IMR-90 (cell line): ENCODE measurements around the gene TFDP2. TPM values are rescaled to one million over a fixed set of nuclear protein-coding genes. Genes with fewer than 3 reads are reported as not detected.
A peak's percentile ranks its signal among the peaks of the same experiment; 100 is the strongest.

ENCODE experiments used
- ATAC-seq: fragments of 200-7000 bp; cut with Tn5 transposase; 2 replicates; pipeline ENCODE4 v1.9.1; 2020; ENCODE audit warnings: low read depth, mild to moderate bottlenecking, moderate library complexity
- BruUV-seq: library from RNA; stranded (reverse); fragments of 400-500 nt; replicated peaks from 2 replicates; lab custom pipeline; 2021; lab: Mats Ljungman, UMichigan
- CTCF ChIA-PET: fragments of 300-600 bp; formaldehyde crosslinking; extraction: SDS; loops from one replicate; lab custom pipeline; 2021; ENCODE audit warnings: antibody characterized with exemption; lab: Yijun Ruan, JAX
- POLR2A ChIA-PET: fragments of 300-600 bp; sonication (Branson Sonifier 250); formaldehyde crosslinking; loops from one replicate; lab custom pipeline; 2022; ENCODE audit warnings: antibody characterized with exemption; ENCODE audit not compliant: unreplicated experiment; lab: Charles Lee
- DNase-seq: peaks from one replicate; pipeline ENCODE4 v3.0.0; 2013
- H2AFZ ChIP-seq: replicated peaks from 2 replicates; pipeline ENCODE3; 2013; ENCODE audit warnings: low read length, mild to moderate bottlenecking; ENCODE audit not compliant: poor library complexity
- H2AK5ac ChIP-seq: 2 replicates; pipeline ENCODE4 v1.6.1; 2013; ENCODE audit warnings: low read depth, low read length, inconsistent platforms
- H2AK9ac ChIP-seq: replicated peaks from 2 replicates; pipeline ENCODE3; 2013; ENCODE audit warnings: mild to moderate bottlenecking, low read depth, low read length, moderate library complexity; ENCODE audit not compliant: poor library complexity
- H2BK120ac ChIP-seq: 2 replicates; pipeline ENCODE4 v1.6.1; 2013; ENCODE audit warnings: low read depth, low read length, inconsistent platforms
- H2BK15ac ChIP-seq: 3 replicates; pipeline ENCODE4 v1.6.1; 2013; ENCODE audit warnings: low read depth, low read length, inconsistent platforms
- H2BK20ac ChIP-seq: 2 replicates; pipeline ENCODE4 v1.6.1; 2013; ENCODE audit warnings: low read depth, mild to moderate bottlenecking, inconsistent platforms, low read length, moderate library complexity
- H2BK5ac ChIP-seq: 2 replicates; pipeline ENCODE4 v1.6.1; 2013; ENCODE audit warnings: mild to moderate bottlenecking, low read depth, low read length, inconsistent platforms; ENCODE audit not compliant: poor library complexity, severe bottlenecking
- H3K14ac ChIP-seq: replicated peaks from 2 replicates; pipeline ENCODE4 v1.6.1; 2013; ENCODE audit warnings: low read depth, low read length, inconsistent platforms
- H3K18ac ChIP-seq: 2 replicates; pipeline ENCODE4 v1.6.1; 2013; ENCODE audit warnings: low read depth, low read length, control low read depth
- H3K23ac ChIP-seq: 2 replicates; pipeline ENCODE4 v1.6.1; 2013; ENCODE audit warnings: low read depth, low read length, inconsistent platforms
- H3K27ac ChIP-seq: 2 replicates; pipeline ENCODE4 v1.5.1; 2013; ENCODE audit warnings: mild to moderate bottlenecking, control low read depth, low read length; ENCODE audit not compliant: insufficient read depth
- H3K27me3 ChIP-seq: 2 replicates; pipeline ENCODE4 v1.6.1; 2013; ENCODE audit warnings: low read length; ENCODE audit not compliant: control insufficient read depth, insufficient read depth
- H3K36me3 ChIP-seq: 2 replicates; pipeline ENCODE4 v1.6.1; 2013; ENCODE audit warnings: low read length, mixed read lengths; ENCODE audit not compliant: control insufficient read depth, insufficient read depth
- H3K4ac ChIP-seq: 2 replicates; pipeline ENCODE4 v1.6.1; 2013; ENCODE audit warnings: low read depth, low read length, inconsistent platforms
- H3K4me1 ChIP-seq: 2 replicates; pipeline ENCODE4 v1.6.1; 2013; ENCODE audit warnings: low read length, mixed read lengths; ENCODE audit not compliant: control insufficient read depth, insufficient read depth
- H3K4me2 ChIP-seq: 2 replicates; pipeline ENCODE4 v1.6.1; 2013; ENCODE audit warnings: low read depth, mild to moderate bottlenecking, control low read depth, low read length, moderate library complexity
- H3K4me3 ChIP-seq: 2 replicates; pipeline ENCODE4 v1.5.1; 2013; ENCODE audit warnings: low read depth, mild to moderate bottlenecking, control low read depth, low read length, moderate library complexity; ENCODE audit not compliant: insufficient read depth
- H3K56ac ChIP-seq: 2 replicates; pipeline ENCODE4 v1.6.1; 2013; ENCODE audit warnings: low read length, inconsistent platforms; ENCODE audit not compliant: insufficient read depth; ENCODE audit errors: extremely low read depth
- H3K79me1 ChIP-seq, 2 experiments: 2 replicates each; pipeline ENCODE4 v1.6.1; 2013; ENCODE audit warnings: low read length in 2 of 2, inconsistent platforms in 1 of 2, low read depth in 1 of 2
- H3K9ac ChIP-seq: 2 replicates; pipeline ENCODE4 v1.6.1; 2013; ENCODE audit warnings: low read depth, low read length, control low read depth
- H3K9me1 ChIP-seq: 2 replicates; pipeline ENCODE4 v1.6.1; 2013; ENCODE audit warnings: low read length, inconsistent platforms; ENCODE audit not compliant: insufficient read depth
- H3K9me3 ChIP-seq: 2 replicates; pipeline ENCODE4 v1.6.1; 2013; ENCODE audit warnings: low read length; ENCODE audit not compliant: control insufficient read depth, insufficient read depth
- H4K20me1 ChIP-seq: 2 replicates; pipeline ENCODE4 v1.6.1; 2013; ENCODE audit warnings: low read length, inconsistent platforms; ENCODE audit not compliant: insufficient read depth
- H4K5ac ChIP-seq: 2 replicates; pipeline ENCODE4 v1.6.1; 2013; ENCODE audit warnings: mild to moderate bottlenecking, low read depth, low read length, control low read depth
- H4K8ac ChIP-seq, 2 experiments: 2 replicates each; pipeline ENCODE4 v1.6.1; 2013; ENCODE audit warnings: low read depth in 2 of 2, low read length in 2 of 2, control low read depth in 1 of 2, inconsistent platforms in 1 of 2
- H4K91ac ChIP-seq: 2 replicates; pipeline ENCODE4 v1.6.1; 2013; ENCODE audit warnings: low read depth, low read length, inconsistent platforms; ENCODE audit not compliant: insufficient read depth
- BHLHE40 ChIP-seq: fragments of 150-350 bp; IDR thresholded peaks from 2 replicates; pipeline ENCODE4 v1.6.1; 2016; ENCODE audit warnings: mild to moderate bottlenecking, low read depth, low read length
- CEBPB ChIP-seq: IDR thresholded peaks from 2 replicates; pipeline ENCODE4 v1.6.1; 2012; ENCODE audit warnings: low read depth, low read length, improper control_type of control experiment
- CHD1 ChIP-seq: IDR thresholded peaks from 2 replicates; pipeline ENCODE4 v1.6.1; 2012; ENCODE audit warnings: low read depth, low read length, improper control_type of control experiment
- FOS ChIP-seq: fragments of 150-350 bp; IDR thresholded peaks from 2 replicates; pipeline ENCODE4 v1.6.1; 2016; ENCODE audit warnings: low read depth, low read length
- MAFK ChIP-seq: IDR thresholded peaks from 2 replicates; pipeline ENCODE4 v1.6.1; 2012; ENCODE audit warnings: low read depth, low read length, improper control_type of control experiment
- MAZ ChIP-seq: IDR thresholded peaks from 2 replicates; pipeline ENCODE4 v1.6.1; 2012; ENCODE audit warnings: low read depth, mild to moderate bottlenecking, low read length, improper control_type of control experiment, moderate library complexity, borderline replicate concordance
- MXI1 ChIP-seq: IDR thresholded peaks from 2 replicates; pipeline ENCODE4 v1.6.1; 2012; ENCODE audit warnings: low read depth, mild to moderate bottlenecking, low read length, moderate library complexity, borderline replicate concordance
- NFE2L2 ChIP-seq: fragments of 150-350 bp; IDR thresholded peaks from 2 replicates; pipeline ENCODE4 v1.6.1; 2016; ENCODE audit warnings: low read depth, mild to moderate bottlenecking, low read length
- POLR2A ChIP-seq: IDR thresholded peaks from 2 replicates; pipeline ENCODE4 v1.6.1; 2012; ENCODE audit warnings: mild to moderate bottlenecking, low read depth, low read length
- RAD21 ChIP-seq: IDR thresholded peaks from 2 replicates; pipeline ENCODE4 v1.6.1; 2012; ENCODE audit warnings: low read length, improper control_type of control experiment
- RCOR1 ChIP-seq: IDR thresholded peaks from 2 replicates; pipeline ENCODE4 v1.6.1; 2012; ENCODE audit warnings: mild to moderate bottlenecking, low read length, improper control_type of control experiment; ENCODE audit not compliant: insufficient replicate concordance
- RFX5 ChIP-seq: IDR thresholded peaks from 2 replicates; pipeline ENCODE4 v1.8.0; 2012; ENCODE audit warnings: low read depth, mild to moderate bottlenecking, low read length, moderate library complexity
- SMC3 ChIP-seq: fragments of 150-350 bp; IDR thresholded peaks from 2 replicates; pipeline ENCODE4 v1.6.1; 2016; ENCODE audit warnings: low read depth, mild to moderate bottlenecking, antibody characterized with exemption, low read length, moderate library complexity
- WGBS, 2 experiments: methylation state at CpG; one replicate each; pipeline versions ENCODE4 v1.1.5 to v1.1.7; 2013; ENCODE audit warnings: missing lambda C conversion rate in 2 of 2; ENCODE audit not compliant: insufficient read length in 1 of 2; ENCODE audit errors: extremely low coverage in 2 of 2; 5-methylcytosine and 5-hydroxymethylcytosine counted together
- dilution Hi-C: fragments of 300-500 bp; cut with HindIII; formaldehyde crosslinking; loops from one replicate; pipeline ENCODE4 v1.14.3; 2018; ENCODE audit warnings: low sequenced_read_pairs; ENCODE audit not compliant: unreplicated experiment
- in situ Hi-C: fragments of 300-500 bp; cut with MboI; formaldehyde crosslinking; loops from 3 replicates; pipeline ENCODE4 v1.14.3; 2019; ENCODE audit warnings: low sequenced_read_pairs, inconsistent platforms, mixed read lengths
- intact Hi-C: fragments of 100-400 bp; cut with micrococcal nuclease; formaldehyde crosslinking; loops from 2 replicates; pipeline ENCODE4 v1.10.0; 2022
- polyA plus RNA-seq, 3 experiments: library from polyadenylated mRNA; depleted of rRNA; stranded (reverse); fragments of >200 nt; gene quantifications; 2 replicates each; pipeline ENCODE4 v1.2.3, GENCODE V29; 2012; ENCODE audit warnings: low replicate concordance in 1 of 3
- total RNA-seq: library from RNA; depleted of rRNA; stranded (reverse); fragments of >200 nt; gene quantifications from 2 replicates; pipeline ENCODE4 v1.2.3, GENCODE V29; 2012
- TF ChIP-seq, protein P1 (sequence below): fragments of 150-350 bp; IDR thresholded peaks from 2 replicates; pipeline ENCODE4 v1.6.1; 2016; ENCODE audit warnings: low read depth, mild to moderate bottlenecking, low read length, moderate library complexity, borderline replicate concordance
- TF ChIP-seq, protein P2 (sequence below): conservative IDR thresholded peaks from 2 replicates; pipeline ENCODE4 v1.5.1; 2012; ENCODE audit warnings: mild to moderate bottlenecking, low read depth, low read length, improper control_type of control experiment
- TF ChIP-seq, protein P3 (sequence below): fragments of 150-350 bp; IDR thresholded peaks from 2 replicates; pipeline ENCODE4 v1.6.1; 2017; ENCODE audit warnings: mild to moderate bottlenecking, antibody characterized with exemption, low read length, low read depth

Gene TFDP2
- total and polyA plus RNA-seq, 2 of the 4 experiments (the other 2 are of a cell fraction), result 10.7 to 23.7 TPM

DNA sequence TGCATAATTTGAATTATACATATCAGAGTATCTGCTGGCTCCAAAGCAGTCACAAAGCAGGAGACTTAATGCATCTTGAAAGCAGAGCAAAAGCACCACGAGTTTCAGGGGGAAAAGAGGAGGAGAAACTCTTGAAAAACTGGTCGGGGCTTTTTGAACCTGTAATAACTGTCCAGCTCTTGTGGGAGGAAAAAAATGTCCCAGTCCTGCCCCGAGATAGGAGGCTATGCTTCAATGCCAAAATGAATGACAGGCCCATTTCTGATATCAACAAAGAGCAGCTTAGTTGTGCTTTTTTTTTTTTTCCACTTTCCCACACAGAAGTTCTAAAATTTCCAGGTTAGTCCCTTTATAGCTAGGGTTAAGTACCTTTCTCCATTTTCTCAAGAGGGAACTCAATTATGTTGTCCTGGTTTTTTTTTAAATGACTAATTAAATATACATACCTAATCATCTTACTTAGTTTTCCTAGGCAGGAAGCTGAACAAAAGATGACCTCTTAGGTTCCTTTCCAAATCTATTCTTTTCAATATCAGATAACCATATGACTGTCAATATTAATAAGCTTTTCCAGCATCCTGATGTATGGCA, 120.2 kb downstream of the TFDP2 start:
- Histone ChIP-seq H2AK9ac (no peak overlapping the region), H4K20me1 (no peaks in the 10 kb centered on the region), H3K4me1 (no peaks in the 10 kb centered on the region), H3K27me3 (no peaks in the 10 kb centered on the region), H3K4me2 (no peak overlapping the region), H3K36me3 (no peaks in the 10 kb centered on the region), H3K9ac (no peak overlapping the region), H3K56ac (no peak overlapping the region), H3K23ac (no peak overlapping the region), H3K9me3 (no peaks in the 10 kb centered on the region), H2BK15ac (no peak overlapping the region), H3K4me3 (no peak overlapping the region), H3K4ac (no peak overlapping the region), H3K18ac (no peak overlapping the region), H3K9me1 (no peaks in the 10 kb centered on the region), H4K8ac (0 out of 4 replicates have a peak overlapping the region, but pooled peaks of 1 of the 2 experiments have one; percentile 52), H3K79me1 (peaks cover 0 to 4% of the 10 kb centered on the region in 2 experiments; a peak in 1 of 4 replicates), H3K14ac (no peak overlapping the region), H2BK5ac (no peak overlapping the region), H2AFZ (no peak overlapping the region), H4K5ac (no peak overlapping the region), H4K91ac (no peak overlapping the region), H3K27ac (no peak overlapping the region), H2BK120ac (no peak overlapping the region), H2AK5ac (no peak overlapping the region), H2BK20ac (no peak overlapping the region)
- TF ChIP-seq FOS, result no peak
- TF ChIP-seq, protein P1, sequence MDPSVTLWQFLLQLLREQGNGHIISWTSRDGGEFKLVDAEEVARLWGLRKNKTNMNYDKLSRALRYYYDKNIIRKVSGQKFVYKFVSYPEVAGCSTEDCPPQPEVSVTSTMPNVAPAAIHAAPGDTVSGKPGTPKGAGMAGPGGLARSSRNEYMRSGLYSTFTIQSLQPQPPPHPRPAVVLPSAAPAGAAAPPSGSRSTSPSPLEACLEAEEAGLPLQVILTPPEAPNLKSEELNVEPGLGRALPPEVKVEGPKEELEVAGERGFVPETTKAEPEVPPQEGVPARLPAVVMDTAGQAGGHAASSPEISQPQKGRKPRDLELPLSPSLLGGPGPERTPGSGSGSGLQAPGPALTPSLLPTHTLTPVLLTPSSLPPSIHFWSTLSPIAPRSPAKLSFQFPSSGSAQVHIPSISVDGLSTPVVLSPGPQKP, result no peak
- no peak for TF ChIP-seq CEBPB
- no peak for TF ChIP-seq MAZ
- TF ChIP-seq CHD1, result no peak
- no peak for TF ChIP-seq RAD21
- TF ChIP-seq SMC3, result no peak
- no peak for TF ChIP-seq POLR2A
- TF ChIP-seq, protein P2, sequence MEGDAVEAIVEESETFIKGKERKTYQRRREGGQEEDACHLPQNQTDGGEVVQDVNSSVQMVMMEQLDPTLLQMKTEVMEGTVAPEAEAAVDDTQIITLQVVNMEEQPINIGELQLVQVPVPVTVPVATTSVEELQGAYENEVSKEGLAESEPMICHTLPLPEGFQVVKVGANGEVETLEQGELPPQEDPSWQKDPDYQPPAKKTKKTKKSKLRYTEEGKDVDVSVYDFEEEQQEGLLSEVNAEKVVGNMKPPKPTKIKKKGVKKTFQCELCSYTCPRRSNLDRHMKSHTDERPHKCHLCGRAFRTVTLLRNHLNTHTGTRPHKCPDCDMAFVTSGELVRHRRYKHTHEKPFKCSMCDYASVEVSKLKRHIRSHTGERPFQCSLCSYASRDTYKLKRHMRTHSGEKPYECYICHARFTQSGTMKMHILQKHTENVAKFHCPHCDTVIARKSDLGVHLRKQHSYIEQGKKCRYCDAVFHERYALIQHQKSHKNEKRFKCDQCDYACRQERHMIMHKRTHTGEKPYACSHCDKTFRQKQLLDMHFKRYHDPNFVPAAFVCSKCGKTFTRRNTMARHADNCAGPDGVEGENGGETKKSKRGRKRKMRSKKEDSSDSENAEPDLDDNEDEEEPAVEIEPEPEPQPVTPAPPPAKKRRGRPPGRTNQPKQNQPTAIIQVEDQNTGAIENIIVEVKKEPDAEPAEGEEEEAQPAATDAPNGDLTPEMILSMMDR, result no peak
- no peak for TF ChIP-seq NFE2L2
- no peak for TF ChIP-seq BHLHE40
- TF ChIP-seq, protein P3, sequence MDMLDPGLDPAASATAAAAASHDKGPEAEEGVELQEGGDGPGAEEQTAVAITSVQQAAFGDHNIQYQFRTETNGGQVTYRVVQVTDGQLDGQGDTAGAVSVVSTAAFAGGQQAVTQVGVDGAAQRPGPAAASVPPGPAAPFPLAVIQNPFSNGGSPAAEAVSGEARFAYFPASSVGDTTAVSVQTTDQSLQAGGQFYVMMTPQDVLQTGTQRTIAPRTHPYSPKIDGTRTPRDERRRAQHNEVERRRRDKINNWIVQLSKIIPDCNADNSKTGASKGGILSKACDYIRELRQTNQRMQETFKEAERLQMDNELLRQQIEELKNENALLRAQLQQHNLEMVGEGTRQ, result no peak
- no peak for TF ChIP-seq MXI1
- TF ChIP-seq MAFK, result no peak
- TF ChIP-seq RCOR1, result no peak
- TF ChIP-seq RFX5, result no peak
- ChIA-PET POLR2A (no interaction called here), CTCF (interaction anchor here (0.6 to 1.0 kb wide), 3 partner anchors 8 to 11 kb away, joined by 3 read pairs; no protein-coding TSS in a partner anchor)
- intact Hi-C loops, result no loop called here
- BruUV-seq, result no TSS peak
- DNase-seq (no peak), ATAC-seq (no peak)
- WGBS, 2 experiments, result no CpG with 5 or more reads among the region's 3 CpGs
- dilution Hi-C loops, result no loop called here
- in situ Hi-C loops, result no loop called here
